Measurements from ENCODE around the gene STARD3.

GRCh38 chr17:39607057-39607850 lies 29.7 kb upstream of the STARD3 start:
- TF ChIP-seq CTCF (IDR thresholded peaks at IDR 0.05), result no peak
- TF ChIP-seq TCF7L2 (IDR thresholded peaks at IDR 0.05; ENCODE audit: low read depth, low read length), result no peak
